Activated CD4-positive, alpha-beta memory T cell treated with anti-CD3 and anti-CD28 coated beads, Interleukin-2, amount 10 ng/mL, durations not matched to agents 7 days and 5 days (primary cell): ENCODE measurements around the gene MCL1. TPM values are rescaled to one million over a fixed set of nuclear protein-coding genes. Genes with fewer than 3 reads are reported as not detected.
"Not testable (repeated sequence)": the region's sequence is repeated elsewhere in the genome, so short reads cannot be mapped to it uniquely, and the experiment has no call there.

Source experiments
- CTCF ChIA-PET: fragments of 350-600 bp; sonication (Branson Sonifier 250); formaldehyde crosslinking; loops from one replicate; lab custom pipeline; 2021; ENCODE audit warnings: antibody characterized with exemption, inconsistent platforms; lab: Charles Lee
- POLR2A ChIA-PET: fragments of 350-600 bp; sonication (Branson Sonifier 250); formaldehyde crosslinking; loops from one replicate; lab custom pipeline; 2021; ENCODE audit warnings: antibody characterized with exemption; lab: Charles Lee
- DNase-seq: peaks from one replicate; pipeline ENCODE4 v3.0.0-alpha.2; 2020
- H3K27ac Mint-ChIP-seq: one replicate; pipeline ENCODE4 v1.8.0; 2021; ENCODE audit warnings: mild to moderate bottlenecking, mixed read lengths
- H3K27me3 Mint-ChIP-seq: one replicate; pipeline ENCODE4 v1.8.0; 2021; ENCODE audit warnings: mixed read lengths
- H3K36me3 Mint-ChIP-seq: one replicate; pipeline ENCODE4 v1.8.0; 2021; ENCODE audit warnings: low read depth, mixed read lengths
- H3K4me1 Mint-ChIP-seq: one replicate; pipeline ENCODE4 v1.8.0; 2021; ENCODE audit warnings: mixed read lengths
- H3K4me3 Mint-ChIP-seq: one replicate; pipeline ENCODE4 v1.8.0; 2021; ENCODE audit warnings: mild to moderate bottlenecking, mixed read lengths
- H3K9me3 Mint-ChIP-seq: one replicate; pipeline ENCODE4 v1.8.0; 2021; ENCODE audit warnings: mixed read lengths
- total RNA-seq, 2 experiments: library from RNA; stranded (reverse); gene quantifications; one replicate each; pipeline ENCODE4 v1.2.3, GENCODE V29; 2021

MCL1 gene
- total RNA-seq, 2 experiments from 2014 or later, result 470 to 472 TPM

- Mint-ChIP-seq H3K27ac (peak overlapping the region; percentile 77), H3K4me3 (peak overlapping the region; percentile 29), H3K27me3 (no peaks in the 10 kb centered on the region), H3K9me3 (no peaks in the 10 kb centered on the region), H3K36me3 (peaks cover 60% of the 10 kb centered on the region), H3K4me1 (peaks cover 79% of the 10 kb centered on the region)
- ChIA-PET POLR2A (interaction anchor here (0.9 to 17.4 kb wide), 7 partner anchors 11 to 71 kb away, joined by 3 to 402 read pairs (median 4); partner anchors contain the start of genes ADAMTSL4, ENSA and MCL1), CTCF (interaction anchor here (0.6 to 15.6 kb wide), 4 partner anchors 37 to 423 kb away, joined by 4 to 264 read pairs (median 6); partner anchors contain the start of gene MCL1)
- DNase-seq, result peak; percentile 31
Observed at GRCh38 chr1:150615346-150616201, 36.2 kb upstream of the MCL1 start.

- Mint-ChIP-seq H3K27me3 (no peaks in the 10 kb centered on the region), H3K9me3 (no peaks in the 10 kb centered on the region), H3K36me3 (peaks cover 44% of the 10 kb centered on the region), H3K4me1 (peaks cover 69% of the 10 kb centered on the region), H3K4me3 (peak overlapping the region; percentile 40), H3K27ac (peak overlapping the region; percentile 82)
- ChIA-PET CTCF (interaction anchor here (0.9 to 15.6 kb wide), 5 partner anchors 9 to 50 kb away, joined by 3 to 264 read pairs (median 4); partner anchors contain the start of genes ENSA and MCL1), POLR2A (interaction anchor here (0.6 to 17.4 kb wide), 9 partner anchors 10 to 1005 kb away, joined by 3 to 402 read pairs (median 9); partner anchors contain the start of genes ENSA and MCL1)
- DNase-seq, result peak; percentile 62
Observed at GRCh38 chr1:150613061-150613920, 33.9 kb upstream of the MCL1 start.

- H3K4me1 Mint-ChIP-seq, result peaks cover 66% of the 10 kb centered on the region
- CTCF ChIA-PET, result interaction anchor here (0.9 to 15.6 kb wide), 4 partner anchors 8 to 49 kb away, joined by 3 to 264 read pairs (median 7); no protein-coding TSS in a partner anchor
- peaks cover 42% of the 10 kb centered on the region for H3K36me3 Mint-ChIP-seq
- H3K27ac Mint-ChIP-seq, result peak overlapping the region; percentile 82
- H3K27me3 Mint-ChIP-seq, result no peaks in the 10 kb centered on the region
- H3K9me3 Mint-ChIP-seq, result no peaks in the 10 kb centered on the region
- POLR2A ChIA-PET, result interaction anchor here (1.0 to 17.4 kb wide), 4 partner anchors 16 to 47 kb away, joined by 3 to 402 read pairs (median 132); partner anchors contain the start of genes ENSA and MCL1
- peak overlapping the region; percentile 53 for H3K4me3 Mint-ChIP-seq
- no peak for DNase-seq
Observed at GRCh38 chr1:150612014-150612345, 32.6 kb upstream of the MCL1 start.

GRCh38 chr1:150610576-150610975 is 31.2 kb upstream of the MCL1 start:
- Mint-ChIP-seq H3K27ac (no peak overlapping the region), H3K36me3 (peaks cover 35% of the 10 kb centered on the region), H3K9me3 (no peaks in the 10 kb centered on the region), H3K27me3 (no peaks in the 10 kb centered on the region), H3K4me3 (no peak overlapping the region), H3K4me1 (peaks cover 56% of the 10 kb centered on the region)
- POLR2A ChIA-PET, result interaction anchor here (2.2 to 17.4 kb wide), 3 partner anchors 19 to 46 kb away, joined by 12 to 402 read pairs (median 17); partner anchors contain the start of genes ENSA and MCL1
- DNase-seq, result no peak
- CTCF ChIA-PET, result interaction anchor here (2.1 to 15.6 kb wide), 2 partner anchors 11 to 47 kb away, joined by 11 to 264 read pairs; no protein-coding TSS in a partner anchor

GRCh38 chr1:150609732-150610131 is 30.3 kb upstream of the MCL1 start:
- H3K36me3 Mint-ChIP-seq, result peaks cover 30% of the 10 kb centered on the region
- no peaks in the 10 kb centered on the region for H3K9me3 Mint-ChIP-seq
- no peak overlapping the region for H3K4me3 Mint-ChIP-seq
- H3K27me3 Mint-ChIP-seq, result no peaks in the 10 kb centered on the region
- H3K4me1 Mint-ChIP-seq, result peaks cover 51% of the 10 kb centered on the region
- CTCF ChIA-PET, result interaction anchor here (1.2 to 15.6 kb wide), 3 partner anchors 10 to 46 kb away, joined by 4 to 264 read pairs (median 5); no protein-coding TSS in a partner anchor
- no peak for DNase-seq
- POLR2A ChIA-PET, result interaction anchor here (2.2 to 17.4 kb wide), 3 partner anchors 20 to 45 kb away, joined by 8 to 402 read pairs (median 17); partner anchors contain the start of genes ENSA and MCL1
- H3K27ac Mint-ChIP-seq, result peak overlapping the region; percentile 12

- Mint-ChIP-seq H3K27ac (no peak overlapping the region), H3K36me3 (peaks cover 21% of the 10 kb centered on the region), H3K4me3 (no peak overlapping the region), H3K4me1 (peaks cover 30% of the 10 kb centered on the region), H3K27me3 (no peaks in the 10 kb centered on the region), H3K9me3 (no peaks in the 10 kb centered on the region)
- POLR2A ChIA-PET, result interaction anchor here (0.9 to 1.0 kb wide), 2 partner anchors 23 to 27 kb away, joined by 3 to 5 read pairs; partner anchors contain the start of genes ENSA and MCL1
- CTCF ChIA-PET, result interaction anchor here (0.7 kb wide), 1 partner anchor 36 kb away, joined by 4 read pairs; no protein-coding TSS in a partner anchor
- no peak for DNase-seq
Observed at GRCh38 chr1:150606463-150607142, 27.2 kb upstream of the MCL1 start.

- peaks cover 22% of the 10 kb centered on the region for H3K36me3 Mint-ChIP-seq
- H3K9me3 Mint-ChIP-seq, H3K27ac Mint-ChIP-seq, H3K4me3 Mint-ChIP-seq, H3K27me3 Mint-ChIP-seq, DNase-seq: not testable (repeated sequence)
- ChIA-PET CTCF (interaction anchor here (0.7 to 0.8 kb wide), 3 partner anchors 280 to 372 kb away, joined by 3 to 6 read pairs (median 4); no protein-coding TSS in a partner anchor), POLR2A (interaction anchor here (0.7 to 1.6 kb wide), 4 partner anchors 10 to 43 kb away, joined by 3 to 5 read pairs (median 4); no protein-coding TSS in a partner anchor)
- H3K4me1 Mint-ChIP-seq, result peaks cover 20% of the 10 kb centered on the region
Observed at GRCh38 chr1:150605451-150605731, 26.0 kb upstream of the MCL1 start.

GRCh38 chr1:150604226-150604588 is 24.8 kb upstream of the MCL1 start:
- POLR2A ChIA-PET, result interaction anchor here (1.2 to 2.1 kb wide), 4 partner anchors 11 to 40 kb away, joined by 3 to 13 read pairs (median 4); partner anchors contain the start of gene MCL1
- CTCF ChIA-PET, result no interaction called here
- H3K9me3 Mint-ChIP-seq, result no peaks in the 10 kb centered on the region
- peaks cover 28% of the 10 kb centered on the region for H3K36me3 Mint-ChIP-seq
- no peak for DNase-seq
- H3K27ac Mint-ChIP-seq, result peak overlapping the region; percentile 38
- no peaks in the 10 kb centered on the region for H3K27me3 Mint-ChIP-seq
- H3K4me3 Mint-ChIP-seq, result no peak overlapping the region
- peaks cover 15% of the 10 kb centered on the region for H3K4me1 Mint-ChIP-seq

GRCh38 chr1:150603711-150604110 is 24.3 kb upstream of the MCL1 start:
- ChIA-PET CTCF (interaction anchor here (1.4 kb wide), 1 partner anchor 24 kb away, joined by 3 read pairs; the partner anchor contains the start of gene MCL1), POLR2A (interaction anchor here (1.1 to 2.1 kb wide), 5 partner anchors 12 to 39 kb away, joined by 3 to 13 read pairs (median 4); partner anchors contain the start of gene MCL1)
- Mint-ChIP-seq H3K27ac (no peak overlapping the region), H3K4me3 (no peak overlapping the region), H3K9me3 (no peaks in the 10 kb centered on the region), H3K4me1 (peaks cover 15% of the 10 kb centered on the region), H3K27me3 (no peaks in the 10 kb centered on the region), H3K36me3 (peaks cover 28% of the 10 kb centered on the region)
- no peak for DNase-seq

- peaks cover 25% of the 10 kb centered on the region for H3K36me3 Mint-ChIP-seq
- not testable (repeated sequence) for H3K9me3 Mint-ChIP-seq, H3K27ac Mint-ChIP-seq, H3K4me3 Mint-ChIP-seq, H3K27me3 Mint-ChIP-seq, DNase-seq
- H3K4me1 Mint-ChIP-seq, result peaks cover 16% of the 10 kb centered on the region
- POLR2A ChIA-PET, result interaction anchor here (0.6 to 1.1 kb wide), 3 partner anchors 12 to 23 kb away, joined by 3 to 4 read pairs (median 4); partner anchors contain the start of gene MCL1
- CTCF ChIA-PET, result interaction anchor here (0.9 to 1.8 kb wide), 3 partner anchors 23 to 69 kb away, joined by 3 to 6 read pairs (median 3); partner anchors contain the start of gene MCL1
Observed at GRCh38 chr1:150602372-150602771, 23.0 kb upstream of the MCL1 start.

- Mint-ChIP-seq H3K36me3 (peaks cover 23% of the 10 kb centered on the region), H3K27ac (no peak overlapping the region), H3K27me3 (no peaks in the 10 kb centered on the region), H3K9me3 (no peaks in the 10 kb centered on the region), H3K4me3 (no peak overlapping the region), H3K4me1 (peaks cover 22% of the 10 kb centered on the region)
- DNase-seq, result no peak
- POLR2A ChIA-PET, result interaction anchor here (0.9 kb wide), 1 partner anchor 22 kb away, joined by 4 read pairs; the partner anchor contains the start of gene MCL1
- CTCF ChIA-PET, result interaction anchor here (0.7 to 1.8 kb wide), 2 partner anchors 41 to 370 kb away, joined by 3 to 6 read pairs; no protein-coding TSS in a partner anchor
Observed at GRCh38 chr1:150601540-150601939, 22.1 kb upstream of the MCL1 start.
